ENCODE results near the gene ALDH2. TPM values are rescaled to one million over a fixed set of nuclear protein-coding genes. Genes with fewer than 3 reads are reported as not detected.
"Not testable (repeated sequence)": the region's sequence is repeated elsewhere in the genome, so short reads cannot be mapped to it uniquely, and the experiment has no call there.

The ALDH2 gene
- not detected for total RNA-seq

- Mint-ChIP-seq H3K9me3 (no peaks in the 10 kb centered on the region), H3K27ac (no peak within 1 kb of the TSS), H3K4me3 (peak within 1 kb of the TSS; percentile 83), H3K27me3 (peaks cover 36 to 49% of the 10 kb centered on the region in 2 donors), H3K4me1 (ENCODE audit: low read depth in 2 of 2) (peaks cover 11 to 16% of the 10 kb centered on the region in 2 donors), H3K36me3 (no peaks in the 10 kb centered on the region)
- peak; percentile 69 to 82 for ATAC-seq
- DNase-seq (ENCODE audit: low spot score), result no peak
Observed at GRCh38 chr12:111766608-111767361, at the start of gene ALDH2. Gene ALDH2, plus strand, starts transcription at chr12:111766933. Its CDS starts 50 bp downstream, at chr12:111766983.

GRCh38 chr12:111719316-111719715 lies 47.4 kb upstream of the ALDH2 start:
- not testable (repeated sequence) for H3K36me3 Mint-ChIP-seq

GRCh38 chr12:111720457-111720856 lies 46.3 kb upstream of the ALDH2 start:
- no peak for ATAC-seq
- H3K4me1 Mint-ChIP-seq (ENCODE audit: low read depth in 2 of 2), result no peaks in the 10 kb centered on the region
- no peaks in the 10 kb centered on the region for H3K36me3 Mint-ChIP-seq
- H3K27ac Mint-ChIP-seq, result no peak overlapping the region
- no peaks in the 10 kb centered on the region for H3K9me3 Mint-ChIP-seq
- no peak for DNase-seq (ENCODE audit: low spot score)
- no peak overlapping the region for H3K4me3 Mint-ChIP-seq
- no peaks in the 10 kb centered on the region for H3K27me3 Mint-ChIP-seq

More at GRCh38 chr12:111719316-111719715, 47.4 kb upstream of the ALDH2 start:
- not testable (repeated sequence) for H3K4me3 Mint-ChIP-seq; H3K9me3 Mint-ChIP-seq; H3K4me1 Mint-ChIP-seq (ENCODE audit: low read depth in 2 of 2); H3K27ac Mint-ChIP-seq; DNase-seq (ENCODE audit: low spot score); ATAC-seq; H3K27me3 Mint-ChIP-seq

- not testable (repeated sequence) for H3K36me3 Mint-ChIP-seq; DNase-seq (ENCODE audit: low spot score); H3K4me1 Mint-ChIP-seq (ENCODE audit: low read depth in 2 of 2); H3K9me3 Mint-ChIP-seq; H3K27ac Mint-ChIP-seq; ATAC-seq; H3K4me3 Mint-ChIP-seq; H3K27me3 Mint-ChIP-seq
Observed at GRCh38 chr12:111723646-111724360, 42.9 kb upstream of the ALDH2 start.

GRCh38 chr12:111728795-111729194 lies 37.9 kb upstream of the ALDH2 start:
- no peak overlapping the region for H3K4me3 Mint-ChIP-seq
- no peak for ATAC-seq
- no peak overlapping the region for H3K27ac Mint-ChIP-seq
- H3K4me1 Mint-ChIP-seq (ENCODE audit: low read depth in 2 of 2), result no peaks in the 10 kb centered on the region
- H3K9me3 Mint-ChIP-seq, result no peaks in the 10 kb centered on the region
- no peaks in the 10 kb centered on the region for H3K27me3 Mint-ChIP-seq
- no peak for DNase-seq (ENCODE audit: low spot score)
- no peaks in the 10 kb centered on the region for H3K36me3 Mint-ChIP-seq

- Mint-ChIP-seq H3K4me1 (ENCODE audit: low read depth in 2 of 2) (no peaks in the 10 kb centered on the region), H3K27me3 (no peaks in the 10 kb centered on the region), H3K4me3 (no peak overlapping the region), H3K36me3 (no peaks in the 10 kb centered on the region), H3K9me3 (no peaks in the 10 kb centered on the region), H3K27ac (no peak overlapping the region)
- DNase-seq (ENCODE audit: low spot score) (no peak), ATAC-seq (no peak)
Observed at GRCh38 chr12:111730420-111730819, 36.3 kb upstream of the ALDH2 start.

GRCh38 chr12:111732786-111733185 lies 33.9 kb upstream of the ALDH2 start:
- Mint-ChIP-seq H3K36me3 (peaks cover 5% of the 10 kb centered on the region), H3K9me3 (no peaks in the 10 kb centered on the region), H3K27me3 (no peaks in the 10 kb centered on the region), H3K27ac (no peak overlapping the region), H3K4me3 (no peak overlapping the region), H3K4me1 (ENCODE audit: low read depth in 2 of 2) (no peaks in the 10 kb centered on the region)
- ATAC-seq (no peak), DNase-seq (ENCODE audit: low spot score) (no peak)

- Mint-ChIP-seq H3K4me1 (ENCODE audit: low read depth in 2 of 2) (no peaks in the 10 kb centered on the region), H3K36me3 (peaks cover 6% of the 10 kb centered on the region)
- ATAC-seq, result no peak
Observed at GRCh38 chr12:111733340-111733915, 33.3 kb upstream of the ALDH2 start.

GRCh38 chr12:111739524-111739923 lies 27.2 kb upstream of the ALDH2 start:
- ATAC-seq; H3K4me1 Mint-ChIP-seq (ENCODE audit: low read depth in 2 of 2); H3K36me3 Mint-ChIP-seq; DNase-seq (ENCODE audit: low spot score); H3K27ac Mint-ChIP-seq; H3K4me3 Mint-ChIP-seq; H3K9me3 Mint-ChIP-seq; H3K27me3 Mint-ChIP-seq: not testable (repeated sequence)

More at GRCh38 chr12:111733340-111733915, 33.3 kb upstream of the ALDH2 start:
- no peak for DNase-seq (ENCODE audit: low spot score)
- no peaks in the 10 kb centered on the region for H3K9me3 Mint-ChIP-seq
- no peak overlapping the region for H3K27ac Mint-ChIP-seq
- H3K27me3 Mint-ChIP-seq, result no peaks in the 10 kb centered on the region
- no peak overlapping the region for H3K4me3 Mint-ChIP-seq

GRCh38 chr12:111741235-111741812 lies 25.4 kb upstream of the ALDH2 start:
- Mint-ChIP-seq H3K4me3 (no peak overlapping the region), H3K36me3 (peaks cover 6% of the 10 kb centered on the region), H3K4me1 (ENCODE audit: low read depth in 2 of 2) (no peaks in the 10 kb centered on the region), H3K9me3 (no peaks in the 10 kb centered on the region), H3K27ac (no peak overlapping the region), H3K27me3 (no peaks in the 10 kb centered on the region)
- DNase-seq (ENCODE audit: low spot score) (no peak), ATAC-seq (no peak)

GRCh38 chr12:111745211-111745610 lies 21.5 kb upstream of the ALDH2 start:
- Mint-ChIP-seq H3K27ac (no peak overlapping the region), H3K27me3 (no peaks in the 10 kb centered on the region), H3K4me1 (ENCODE audit: low read depth in 2 of 2) (no peaks in the 10 kb centered on the region), H3K9me3 (no peaks in the 10 kb centered on the region), H3K36me3 (no peaks in the 10 kb centered on the region), H3K4me3 (no peak overlapping the region)
- no peak for DNase-seq (ENCODE audit: low spot score)
- no peak for ATAC-seq

GRCh38 chr12:111747333-111747732 lies 19.4 kb upstream of the ALDH2 start:
- Mint-ChIP-seq H3K4me1 (ENCODE audit: low read depth in 2 of 2) (no peaks in the 10 kb centered on the region), H3K4me3 (no peak overlapping the region), H3K36me3 (no peaks in the 10 kb centered on the region), H3K27me3 (no peaks in the 10 kb centered on the region), H3K9me3 (no peaks in the 10 kb centered on the region), H3K27ac (no peak overlapping the region)
- DNase-seq (ENCODE audit: low spot score), result no peak
- ATAC-seq, result no peak

GRCh38 chr12:111748151-111748672 lies 18.5 kb upstream of the ALDH2 start:
- no peaks in the 10 kb centered on the region for H3K9me3 Mint-ChIP-seq
- no peaks in the 10 kb centered on the region for H3K4me1 Mint-ChIP-seq (ENCODE audit: low read depth in 2 of 2)
- H3K4me3 Mint-ChIP-seq, result no peak overlapping the region
- no peaks in the 10 kb centered on the region for H3K27me3 Mint-ChIP-seq
- no peak for ATAC-seq
- H3K27ac Mint-ChIP-seq, result no peak overlapping the region
- no peaks in the 10 kb centered on the region for H3K36me3 Mint-ChIP-seq
- no peak for DNase-seq (ENCODE audit: low spot score)

GRCh38 chr12:111748867-111749266 lies 17.9 kb upstream of the ALDH2 start:
- H3K4me1 Mint-ChIP-seq (ENCODE audit: low read depth in 2 of 2), result no peaks in the 10 kb centered on the region
- H3K36me3 Mint-ChIP-seq, result no peaks in the 10 kb centered on the region
- ATAC-seq (no peak), DNase-seq (ENCODE audit: low spot score) (no peak)
- no peak overlapping the region for H3K4me3 Mint-ChIP-seq
- H3K9me3 Mint-ChIP-seq, result no peaks in the 10 kb centered on the region
- H3K27me3 Mint-ChIP-seq, result no peaks in the 10 kb centered on the region
- H3K27ac Mint-ChIP-seq, result no peak overlapping the region

Measured in natural killer cell treated with Interleukin-12 subunit alpha and Interleukin-12 subunit beta and Interleukin-15 and Interleukin-18, amount 100 ng/mL, for 72 hours (primary cell).